ENCODE results near the gene POU6F1. TPM values are rescaled to one million over a fixed set of nuclear protein-coding genes. Genes with fewer than 3 reads are reported as not detected.
A peak's percentile ranks its signal among the peaks of the same experiment; 100 is the strongest.
"Not testable (repeated sequence)": the region's sequence is repeated elsewhere in the genome, so short reads cannot be mapped to it uniquely, and the experiment has no call there.

The POU6F1 gene
- total RNA-seq, 2 donors from 2014 or later: 6.2 to 9.6 TPM

DNA sequence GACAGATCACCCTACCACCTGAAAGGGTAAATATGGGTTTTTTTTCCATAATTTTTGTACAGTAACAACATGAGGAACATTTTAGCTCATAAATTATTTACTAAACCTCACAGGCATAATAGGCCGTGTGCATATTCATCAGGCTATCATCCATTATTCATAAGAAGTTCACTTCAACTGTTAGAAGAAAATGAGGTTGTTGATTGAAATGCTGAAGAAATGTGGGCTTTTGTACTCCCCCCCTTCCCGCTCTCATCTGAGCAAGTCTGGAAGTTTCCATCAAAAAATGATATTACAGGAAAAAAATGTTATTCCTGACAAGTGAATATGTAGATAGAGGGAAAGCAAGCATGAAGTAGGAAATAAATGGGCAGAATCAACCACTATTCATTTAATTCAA is 7.9 kb upstream of the POU6F1 start:
- Histone ChIP-seq H3K27ac (no peak overlapping the region), H3K27me3 (no peaks in the 10 kb centered on the region), H3K4me1 (peaks cover 9% of the 10 kb centered on the region), H3K36me3 (replicated peaks in 1 of 2; ENCODE audit: insufficient read depth in 1 of 2, low read depth in 2 of 2) (no peaks in the 10 kb centered on the region), H3K4me3 (no peak overlapping the region), H3K9me3 (no peaks in the 10 kb centered on the region)
- no peak for DNase-seq
- no peak for ATAC-seq
- WGBS, 2 donors: 84 to 87% methylated on average over 2 of the region's 2 CpGs
- intact Hi-C loops (cut with DNase I): no loop called here
- no peak for TF ChIP-seq POLR2A (IDR thresholded peaks at IDR 0.05)
- TF ChIP-seq, protein P1, sequence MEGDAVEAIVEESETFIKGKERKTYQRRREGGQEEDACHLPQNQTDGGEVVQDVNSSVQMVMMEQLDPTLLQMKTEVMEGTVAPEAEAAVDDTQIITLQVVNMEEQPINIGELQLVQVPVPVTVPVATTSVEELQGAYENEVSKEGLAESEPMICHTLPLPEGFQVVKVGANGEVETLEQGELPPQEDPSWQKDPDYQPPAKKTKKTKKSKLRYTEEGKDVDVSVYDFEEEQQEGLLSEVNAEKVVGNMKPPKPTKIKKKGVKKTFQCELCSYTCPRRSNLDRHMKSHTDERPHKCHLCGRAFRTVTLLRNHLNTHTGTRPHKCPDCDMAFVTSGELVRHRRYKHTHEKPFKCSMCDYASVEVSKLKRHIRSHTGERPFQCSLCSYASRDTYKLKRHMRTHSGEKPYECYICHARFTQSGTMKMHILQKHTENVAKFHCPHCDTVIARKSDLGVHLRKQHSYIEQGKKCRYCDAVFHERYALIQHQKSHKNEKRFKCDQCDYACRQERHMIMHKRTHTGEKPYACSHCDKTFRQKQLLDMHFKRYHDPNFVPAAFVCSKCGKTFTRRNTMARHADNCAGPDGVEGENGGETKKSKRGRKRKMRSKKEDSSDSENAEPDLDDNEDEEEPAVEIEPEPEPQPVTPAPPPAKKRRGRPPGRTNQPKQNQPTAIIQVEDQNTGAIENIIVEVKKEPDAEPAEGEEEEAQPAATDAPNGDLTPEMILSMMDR (IDR thresholded peaks at IDR 0.05): no peak

DNA sequence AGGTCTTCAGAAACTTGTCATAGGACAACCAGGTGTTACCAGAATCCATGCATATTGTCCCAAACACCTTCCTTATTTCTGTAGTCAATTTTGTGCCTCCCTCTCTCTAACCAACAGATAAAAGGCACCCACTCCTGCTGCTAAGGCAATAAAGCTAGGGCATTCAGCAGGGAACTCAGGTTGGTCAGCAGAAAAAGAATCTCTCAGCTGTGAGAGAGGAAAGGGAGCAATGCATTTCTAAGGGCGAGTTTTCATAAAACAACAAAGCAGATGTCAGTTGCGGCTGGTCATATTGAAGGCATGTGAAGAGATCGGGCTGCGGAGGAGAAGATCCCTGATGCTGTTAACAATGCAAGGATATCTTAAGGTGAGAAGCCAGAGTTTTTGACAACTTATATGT is 7.4 kb upstream of the POU6F1 start:
- ATAC-seq (no peak), DNase-seq (no peak)
- Histone ChIP-seq H3K27ac (no peak overlapping the region), H3K27me3 (no peaks in the 10 kb centered on the region), H3K4me3 (no peak overlapping the region), H3K9me3 (no peaks in the 10 kb centered on the region), H3K36me3 (replicated peaks in 1 of 2; ENCODE audit: insufficient read depth in 1 of 2, low read depth in 2 of 2) (no peaks in the 10 kb centered on the region), H3K4me1 (peaks cover 9% of the 10 kb centered on the region)
- TF ChIP-seq POLR2A (IDR thresholded peaks at IDR 0.05): no peak
- TF ChIP-seq, protein P1 (IDR thresholded peaks at IDR 0.05): no peak
- 92 to 95% methylated on average over 4 of the region's 4 CpGs for WGBS, 2 donors
- intact Hi-C loops (cut with DNase I): no loop called here

DNA sequence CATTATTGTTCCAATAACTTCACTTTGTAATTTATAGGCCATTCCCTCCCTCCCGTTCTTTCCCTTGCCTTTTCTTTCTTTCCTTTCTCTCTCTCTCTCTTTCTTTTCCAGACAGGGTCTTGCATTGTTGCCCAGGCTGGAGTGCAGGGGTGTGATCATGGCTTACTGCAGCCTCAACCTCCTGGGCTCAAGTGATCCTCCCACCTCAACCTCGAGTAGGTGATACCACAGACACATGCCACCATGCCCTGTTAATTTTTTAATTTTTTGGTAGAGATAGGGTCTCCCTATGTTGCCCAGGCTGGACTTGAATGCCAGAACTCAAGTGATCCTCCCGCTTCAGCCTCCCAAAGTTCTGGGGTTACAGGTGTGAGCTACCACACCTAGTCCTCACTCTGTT is 6.8 kb upstream of the POU6F1 start:
- TF ChIP-seq POLR2A (IDR thresholded peaks at IDR 0.05): no peak
- TF ChIP-seq, protein P1 (IDR thresholded peaks at IDR 0.05): no peak
- H3K36me3 ChIP-seq (replicated peaks in 1 of 2; ENCODE audit: insufficient read depth in 1 of 2, low read depth in 2 of 2): no peaks in the 10 kb centered on the region
- peaks cover 9% of the 10 kb centered on the region for H3K4me1 ChIP-seq
- H3K27ac ChIP-seq: no peak overlapping the region
- DNase-seq: no peak
- intact Hi-C loops (cut with DNase I): no loop called here
- ATAC-seq: no peak
- H3K9me3 ChIP-seq: no peaks in the 10 kb centered on the region
- no peak overlapping the region for H3K4me3 ChIP-seq
- 73 to 79% methylated on average over 3 of the region's 3 CpGs for WGBS, 2 donors
- H3K27me3 ChIP-seq: no peaks in the 10 kb centered on the region

DNA sequence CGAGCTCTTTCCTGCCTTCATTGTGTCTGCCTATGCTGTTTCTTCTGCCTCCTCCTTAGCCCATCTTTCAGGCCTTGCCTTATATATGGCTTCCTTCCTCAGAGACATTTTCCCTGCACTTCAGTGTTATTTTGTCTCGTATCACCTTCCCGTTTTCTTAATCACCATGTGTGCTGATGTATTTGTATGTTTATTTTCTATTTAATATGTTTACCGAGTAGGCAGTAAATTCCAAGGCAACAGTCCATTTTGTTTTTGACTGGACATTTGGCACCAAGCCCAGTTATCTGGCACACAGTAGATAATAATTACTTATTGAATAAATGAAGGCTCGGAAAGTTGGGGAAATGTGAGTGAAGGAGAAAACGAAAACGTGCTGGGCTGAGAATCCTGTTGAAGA is 4.6 kb upstream of the POU6F1 start:
- Histone ChIP-seq H3K27ac (peak overlapping the region in 2 of 4 donors; percentile 42 to 52), H3K4me1 (peaks cover 23% of the 10 kb centered on the region), H3K9me3 (no peaks in the 10 kb centered on the region), H3K4me3 (no peak overlapping the region), H3K27me3 (no peaks in the 10 kb centered on the region), H3K36me3 (replicated peaks in 1 of 2; ENCODE audit: insufficient read depth in 1 of 2, low read depth in 2 of 2) (no peaks in the 10 kb centered on the region)
- 20 to 27% methylated on average over 7 of the region's 7 CpGs for WGBS, 2 donors
- no peak for TF ChIP-seq POLR2A (IDR thresholded peaks at IDR 0.05)
- TF ChIP-seq, protein P1 (IDR thresholded peaks at IDR 0.05): no peak
- peak in 3 of 4 donors; percentile 32 to 36 (median 35) for DNase-seq
- intact Hi-C loops (cut with DNase I): no loop called here
- ATAC-seq: no peak

DNA sequence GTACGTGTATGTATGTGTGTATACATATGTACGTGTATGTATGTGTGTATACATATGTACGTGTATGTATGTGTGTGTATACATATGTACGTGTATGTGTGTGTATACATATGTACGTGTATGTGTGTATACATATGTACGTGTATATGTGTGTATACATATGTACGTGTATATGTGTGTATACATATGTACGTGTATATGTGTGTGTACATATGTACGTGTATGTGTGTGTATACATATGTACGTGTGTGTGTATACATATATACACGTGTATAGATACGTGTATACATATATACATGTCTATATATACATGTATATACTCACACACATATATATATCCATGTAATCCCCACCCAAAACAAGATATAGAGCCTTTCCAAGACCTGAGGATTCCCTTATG is 2.0 kb upstream of the POU6F1 start:
- ATAC-seq; H3K36me3 ChIP-seq (replicated peaks in 1 of 2; ENCODE audit: insufficient read depth in 1 of 2, low read depth in 2 of 2); DNase-seq; H3K4me3 ChIP-seq; H3K27me3 ChIP-seq; intact Hi-C loops (cut with DNase I); H3K9me3 ChIP-seq: not testable (repeated sequence)
- WGBS, 2 donors: 68 to 69% methylated on average over 12 of the region's 12 CpGs
- Histone ChIP-seq H3K27ac (peak overlapping the region in 1 of 4 donors; percentile 83), H3K4me1 (peaks cover 29% of the 10 kb centered on the region)
